Kidney epithelial cell (primary cell): ENCODE data around the gene EIF4E3. TPM values are rescaled to one million over a fixed set of nuclear protein-coding genes. Genes with fewer than 3 reads are reported as not detected.

Experiments
- DNase-seq: peaks from one replicate; pipeline ENCODE4 v3.0.0-alpha.2; 2010; ENCODE audit warnings: low read depth
- H3K27me3 ChIP-seq: 2 replicates; pipeline ENCODE4 v1.6.0; 2011; ENCODE audit warnings: low read length; ENCODE audit not compliant: control insufficient read depth, insufficient read depth
- H3K36me3 ChIP-seq: 2 replicates; pipeline ENCODE4 v1.5.1; 2011; ENCODE audit warnings: low read length; ENCODE audit not compliant: control insufficient read depth, insufficient read depth
- H3K4me3 ChIP-seq: 2 replicates; pipeline ENCODE4 v1.5.1; 2011; ENCODE audit warnings: low read depth, mild to moderate bottlenecking, control low read depth, low read length
- CTCF ChIP-seq: IDR thresholded peaks from 2 replicates; pipeline ENCODE4 v1.5.1; 2011; ENCODE audit warnings: mild to moderate bottlenecking, moderate library complexity, low read length, control low read depth, inconsistent platforms; ENCODE audit not compliant: insufficient read depth, poor library complexity, severe bottlenecking
- total RNA-seq: library from RNA; depleted of rRNA; stranded (reverse); fragments of >200 nt; gene quantifications from 2 replicates; pipeline ENCODE4 v1.2.3, GENCODE V29; 2015

EIF4E3 gene
- total RNA-seq, 1 donor from 2014 or later: 8.7 TPM

GRCh38 chr3:71758091-71758490 lies 32.9 kb upstream of the EIF4E3 start:
- no peak for DNase-seq
- peaks cover 23% of the 10 kb centered on the region for H3K27me3 ChIP-seq
- H3K4me3 ChIP-seq: no peak overlapping the region
- TF ChIP-seq CTCF: no peak
- no peaks in the 10 kb centered on the region for H3K36me3 ChIP-seq

- H3K27me3 ChIP-seq: peaks cover 22% of the 10 kb centered on the region
Measured at GRCh38 chr3:71754610-71755253, 29.5 kb upstream of the EIF4E3 start.

GRCh38 chr3:71753701-71754609 lies 28.8 kb upstream of the EIF4E3 start, which contains the start of gene GPR27:
TSS of gene GPR27 (plus strand) at chr3:71753855. CDS start at chr3:71754050, 195 bp downstream.
- no peak for DNase-seq
- TF ChIP-seq CTCF: no peak
- peak within 1 kb of the TSS; percentile 49 for H3K4me3 ChIP-seq
- peaks cover 20% of the 10 kb centered on the region for H3K27me3 ChIP-seq
- H3K36me3 ChIP-seq: no peaks in the 10 kb centered on the region

More at GRCh38 chr3:71754610-71755253, 29.5 kb upstream of the EIF4E3 start:
- Histone ChIP-seq H3K36me3 (no peaks in the 10 kb centered on the region), H3K4me3 (peak overlapping the region; percentile 49)
- no peak for TF ChIP-seq CTCF
- no peak for DNase-seq

- no peak for TF ChIP-seq CTCF
- Histone ChIP-seq H3K36me3 (no peaks in the 10 kb centered on the region), H3K27me3 (peaks cover 20% of the 10 kb centered on the region), H3K4me3 (peak overlapping the region; percentile 49)
- no peak for DNase-seq
Measured at GRCh38 chr3:71752831-71753700, 27.9 kb upstream of the EIF4E3 start.

- H3K27me3 ChIP-seq: peaks cover 18% of the 10 kb centered on the region
- TF ChIP-seq CTCF: no peak
Measured at GRCh38 chr3:71751602-71752001, 26.4 kb upstream of the EIF4E3 start.

More at GRCh38 chr3:71751602-71752001, 26.4 kb upstream of the EIF4E3 start:
- no peak overlapping the region for H3K4me3 ChIP-seq
- H3K36me3 ChIP-seq: no peaks in the 10 kb centered on the region
- no peak for DNase-seq
